ENCODE measurements around the gene TPRX1.

Gene TPRX1

DNA sequence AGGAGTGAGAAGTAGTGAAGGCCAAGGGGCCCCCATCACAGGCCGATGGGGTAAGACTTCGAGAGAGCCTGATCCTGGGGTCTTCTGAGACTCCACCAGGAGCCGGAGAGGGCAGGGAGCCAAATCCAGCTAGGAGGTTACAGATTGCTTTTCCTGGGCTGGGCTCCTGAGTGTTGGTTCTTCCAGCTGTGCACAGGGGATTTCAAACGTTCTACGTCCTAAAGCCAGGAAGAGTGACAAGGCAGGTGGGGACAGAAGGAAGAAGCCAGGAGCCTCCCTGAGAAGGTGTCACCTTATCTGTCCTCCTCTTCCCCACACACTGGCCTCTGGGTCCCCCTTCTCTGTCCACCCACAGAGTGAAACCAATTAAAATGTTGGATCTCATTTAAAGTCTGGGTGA lies 38.6 kb upstream of the TPRX1 start:
- Histone ChIP-seq H2AFZ (ENCODE audit: low read length) (no peak overlapping the region), H2BK120ac (ENCODE audit: low read depth, low read length) (no peak overlapping the region), H3K27ac (replicated peaks; ENCODE audit: low read length) (no peak overlapping the region), H3K9me3 (replicated peaks in 1 of 2; ENCODE audit: control insufficient read depth in 2 of 2, insufficient read depth in 1 of 2, low read depth in 1 of 2, low read length in 2 of 2) (no peaks in the 10 kb centered on the region), H2BK5ac (ENCODE audit: low read length) (no peak overlapping the region), H2AK5ac (ENCODE audit: low read depth, low read length) (no peak overlapping the region), H3K27me3 (ENCODE audit: control insufficient read depth in 3 of 3, insufficient read depth in 3 of 3, low read depth in 1 of 3, low read length in 3 of 3) (peaks cover 0 to 16% (median 0%) of the 10 kb centered on the region in 3 experiments), H3K4me2 (ENCODE audit: insufficient read depth, low read length, poor library complexity, severe bottlenecking) (no peak overlapping the region), H4K8ac (ENCODE audit: low read depth, low read length) (no peak overlapping the region), H3K4me3 (ENCODE audit: low read length in 2 of 2) (no peak overlapping the region), H3K14ac (ENCODE audit: low read length) (no peak overlapping the region), H2BK15ac (ENCODE audit: low read length) (no peak overlapping the region), H3K79me1 (ENCODE audit: low read depth, low read length) (no peaks in the 10 kb centered on the region), H2BK12ac (ENCODE audit: low read length) (no peak overlapping the region), H4K91ac (ENCODE audit: low read depth, low read length, poor library complexity) (no peak overlapping the region), H3K9ac (ENCODE audit: low read depth, low read length, poor library complexity) (no peak overlapping the region), H3K4me1 (ENCODE audit: control insufficient read depth in 2 of 2, insufficient read depth in 1 of 2, low read depth in 1 of 2, low read length in 2 of 2) (peaks cover 3 to 14% of the 10 kb centered on the region in 2 donors), H3K36me3 (replicated peaks in 1 of 2; ENCODE audit: control insufficient read depth in 2 of 2, insufficient read depth in 2 of 2, low read length in 2 of 2) (no peaks in the 10 kb centered on the region), H3K4ac (ENCODE audit: low read length) (no peak overlapping the region), H3K23ac (ENCODE audit: low read depth, low read length, poor library complexity) (no peak overlapping the region), H3K18ac (ENCODE audit: low read length) (no peak overlapping the region)
- DNase-seq (ENCODE audit: low spot score) = no peak
- WGBS, 2 donors (ENCODE audit: extremely low coverage in 2 of 2, insufficient read length in 2 of 2, insufficient replicate concordance in 1 of 2) = no CpG with 5 or more reads among the region's 5 CpGs

GRCh38 chr19:47839913-47840312 lies 35.6 kb upstream of the TPRX1 start:
- Histone ChIP-seq H2AFZ (ENCODE audit: low read length) (peak overlapping the region; percentile 62), H3K18ac (ENCODE audit: low read length) (peak overlapping the region; percentile 94), H3K36me3 (replicated peaks in 1 of 2; ENCODE audit: control insufficient read depth in 2 of 2, insufficient read depth in 2 of 2, low read length in 2 of 2) (no peaks in the 10 kb centered on the region), H2BK12ac (ENCODE audit: low read length) (no peak overlapping the region), H3K9ac (ENCODE audit: low read depth, low read length, poor library complexity) (no peak overlapping the region), H3K14ac (ENCODE audit: low read length) (no peak overlapping the region), H4K8ac (ENCODE audit: low read depth, low read length) (no peak overlapping the region), H3K9me3 (replicated peaks in 1 of 2; ENCODE audit: control insufficient read depth in 2 of 2, insufficient read depth in 1 of 2, low read depth in 1 of 2, low read length in 2 of 2) (no peaks in the 10 kb centered on the region), H3K4ac (ENCODE audit: low read length) (no peak overlapping the region), H3K23ac (ENCODE audit: low read depth, low read length, poor library complexity) (no peak overlapping the region), H3K4me1 (ENCODE audit: control insufficient read depth in 2 of 2, insufficient read depth in 1 of 2, low read depth in 1 of 2, low read length in 2 of 2) (peaks cover 3 to 14% of the 10 kb centered on the region in 2 donors), H3K27me3 (ENCODE audit: control insufficient read depth in 3 of 3, insufficient read depth in 3 of 3, low read depth in 1 of 3, low read length in 3 of 3) (peaks cover 0 to 16% (median 0%) of the 10 kb centered on the region in 3 experiments), H2AK5ac (ENCODE audit: low read depth, low read length) (peak overlapping the region; percentile 46), H2BK120ac (ENCODE audit: low read depth, low read length) (peak overlapping the region; percentile 34), H3K79me1 (ENCODE audit: low read depth, low read length) (no peaks in the 10 kb centered on the region), H4K91ac (ENCODE audit: low read depth, low read length, poor library complexity) (no peak overlapping the region), H3K4me2 (ENCODE audit: insufficient read depth, low read length, poor library complexity, severe bottlenecking) (peak overlapping the region; percentile 46), H2BK5ac (ENCODE audit: low read length) (peak overlapping the region; percentile 43), H2BK15ac (ENCODE audit: low read length) (peak overlapping the region; percentile 42), H3K4me3 (ENCODE audit: low read length in 2 of 2) (no peak overlapping the region), H3K27ac (replicated peaks; ENCODE audit: low read length) (peak overlapping the region; percentile 55)
- no CpG with 5 or more reads among the region's 10 CpGs for WGBS, 2 donors (ENCODE audit: extremely low coverage in 2 of 2, insufficient read length in 2 of 2, insufficient replicate concordance in 1 of 2)
- DNase-seq (ENCODE audit: low spot score) = no peak

DNA sequence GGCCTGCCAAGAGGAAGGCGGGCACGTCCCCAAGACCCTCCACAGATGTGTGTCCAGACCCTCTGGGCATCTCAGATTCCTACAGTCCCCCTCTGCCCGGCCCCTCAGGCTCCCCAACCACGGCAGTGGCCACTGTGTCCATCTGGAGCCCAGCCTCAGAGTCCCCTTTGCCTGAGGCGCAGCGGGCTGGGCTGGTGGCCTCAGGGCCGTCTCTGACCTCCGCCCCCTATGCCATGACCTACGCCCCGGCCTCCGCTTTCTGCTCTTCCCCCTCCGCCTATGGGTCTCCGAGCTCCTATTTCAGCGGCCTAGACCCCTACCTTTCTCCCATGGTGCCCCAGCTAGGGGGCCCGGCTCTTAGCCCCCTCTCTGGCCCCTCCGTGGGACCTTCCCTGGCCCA lies 35.1 kb upstream of the TPRX1 start:
- Histone ChIP-seq H4K91ac (ENCODE audit: low read depth, low read length, poor library complexity) (no peak overlapping the region), H3K14ac (ENCODE audit: low read length) (no peak overlapping the region), H2AFZ (ENCODE audit: low read length) (peak overlapping the region; percentile 62), H3K4ac (ENCODE audit: low read length) (no peak overlapping the region), H3K27ac (replicated peaks; ENCODE audit: low read length) (peak overlapping the region; percentile 55), H3K9ac (ENCODE audit: low read depth, low read length, poor library complexity) (no peak overlapping the region), H3K4me2 (ENCODE audit: insufficient read depth, low read length, poor library complexity, severe bottlenecking) (peak overlapping the region; percentile 46), H3K18ac (ENCODE audit: low read length) (peak overlapping the region; percentile 94), H3K79me1 (ENCODE audit: low read depth, low read length) (no peaks in the 10 kb centered on the region), H3K36me3 (replicated peaks in 1 of 2; ENCODE audit: control insufficient read depth in 2 of 2, insufficient read depth in 2 of 2, low read length in 2 of 2) (no peaks in the 10 kb centered on the region), H3K23ac (ENCODE audit: low read depth, low read length, poor library complexity) (no peak overlapping the region), H4K8ac (ENCODE audit: low read depth, low read length) (no peak overlapping the region), H2AK5ac (ENCODE audit: low read depth, low read length) (peak overlapping the region; percentile 46), H3K27me3 (ENCODE audit: control insufficient read depth in 3 of 3, insufficient read depth in 3 of 3, low read depth in 1 of 3, low read length in 3 of 3) (peaks cover 0 to 16% (median 0%) of the 10 kb centered on the region in 3 experiments), H2BK12ac (ENCODE audit: low read length) (no peak overlapping the region), H3K4me3 (ENCODE audit: low read length in 2 of 2) (no peak overlapping the region), H2BK5ac (ENCODE audit: low read length) (peak overlapping the region; percentile 43), H2BK120ac (ENCODE audit: low read depth, low read length) (peak overlapping the region; percentile 34), H3K9me3 (replicated peaks in 1 of 2; ENCODE audit: control insufficient read depth in 2 of 2, insufficient read depth in 1 of 2, low read depth in 1 of 2, low read length in 2 of 2) (no peaks in the 10 kb centered on the region), H2BK15ac (ENCODE audit: low read length) (peak overlapping the region; percentile 42), H3K4me1 (ENCODE audit: control insufficient read depth in 2 of 2, insufficient read depth in 1 of 2, low read depth in 1 of 2, low read length in 2 of 2) (peaks cover 3 to 14% of the 10 kb centered on the region in 2 donors)
- no peak for DNase-seq (ENCODE audit: low spot score)
- WGBS, 2 donors (ENCODE audit: extremely low coverage in 2 of 2, insufficient read length in 2 of 2, insufficient replicate concordance in 1 of 2) = no CpG with 5 or more reads among the region's 16 CpGs

DNA sequence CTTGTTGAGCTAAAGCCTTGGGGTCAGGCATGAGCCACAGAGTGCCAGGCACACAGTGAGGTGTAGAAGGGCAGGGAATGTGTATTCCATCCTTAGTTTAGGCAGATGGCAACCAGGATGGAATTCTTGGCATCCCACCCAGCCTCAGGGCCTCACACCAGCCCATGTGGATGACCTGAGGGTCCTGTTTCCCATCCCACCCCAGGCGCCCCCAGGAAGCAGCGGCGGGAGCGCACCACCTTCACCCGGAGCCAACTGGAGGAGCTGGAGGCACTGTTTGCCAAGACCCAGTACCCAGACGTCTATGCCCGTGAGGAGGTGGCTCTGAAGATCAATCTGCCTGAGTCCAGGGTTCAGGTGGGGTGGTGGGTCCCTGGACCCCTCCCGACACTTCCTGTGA lies 31.7 kb upstream of the TPRX1 start:
- no peak overlapping the region for H3K4me3 ChIP-seq (ENCODE audit: low read length in 2 of 2)
- no peak overlapping the region for H3K23ac ChIP-seq (ENCODE audit: low read depth, low read length, poor library complexity)
- peaks cover 0 to 5% (median 0%) of the 10 kb centered on the region in 3 experiments for H3K27me3 ChIP-seq (ENCODE audit: control insufficient read depth in 3 of 3, insufficient read depth in 3 of 3, low read depth in 1 of 3, low read length in 3 of 3)
- no peak overlapping the region for H2BK15ac ChIP-seq (ENCODE audit: low read length)
- H3K4me1 ChIP-seq (ENCODE audit: control insufficient read depth in 2 of 2, insufficient read depth in 1 of 2, low read depth in 1 of 2, low read length in 2 of 2) = peaks cover 3 to 14% of the 10 kb centered on the region in 2 donors
- peak overlapping the region; percentile 49 for H2BK12ac ChIP-seq (ENCODE audit: low read length)
- no peak overlapping the region for H3K27ac ChIP-seq (replicated peaks; ENCODE audit: low read length)
- no peak overlapping the region for H3K4me2 ChIP-seq (ENCODE audit: insufficient read depth, low read length, poor library complexity, severe bottlenecking)
- WGBS, 2 donors (ENCODE audit: extremely low coverage in 2 of 2, insufficient read length in 2 of 2, insufficient replicate concordance in 1 of 2) = no CpG with 5 or more reads among the region's 8 CpGs
- no peak overlapping the region for H2BK5ac ChIP-seq (ENCODE audit: low read length)
- no peak overlapping the region for H2BK120ac ChIP-seq (ENCODE audit: low read depth, low read length)
- H3K9me3 ChIP-seq (replicated peaks in 1 of 2; ENCODE audit: control insufficient read depth in 2 of 2, insufficient read depth in 1 of 2, low read depth in 1 of 2, low read length in 2 of 2) = no peaks in the 10 kb centered on the region
- H4K8ac ChIP-seq (ENCODE audit: low read depth, low read length) = no peak overlapping the region
- H3K36me3 ChIP-seq (replicated peaks in 1 of 2; ENCODE audit: control insufficient read depth in 2 of 2, insufficient read depth in 2 of 2, low read length in 2 of 2) = no peaks in the 10 kb centered on the region
- H2AFZ ChIP-seq (ENCODE audit: low read length) = no peak overlapping the region
- peak overlapping the region; percentile 89 for H4K91ac ChIP-seq (ENCODE audit: low read depth, low read length, poor library complexity)
- DNase-seq (ENCODE audit: low spot score) = no peak
- H3K18ac ChIP-seq (ENCODE audit: low read length) = peak overlapping the region; percentile 65
- H3K9ac ChIP-seq (ENCODE audit: low read depth, low read length, poor library complexity) = no peak overlapping the region
- no peak overlapping the region for H3K14ac ChIP-seq (ENCODE audit: low read length)
- H3K79me1 ChIP-seq (ENCODE audit: low read depth, low read length) = no peaks in the 10 kb centered on the region
- H2AK5ac ChIP-seq (ENCODE audit: low read depth, low read length) = peak overlapping the region; percentile 79
- no peak overlapping the region for H3K4ac ChIP-seq (ENCODE audit: low read length)
